ENCODE results near the gene VSNL1.

DNA sequence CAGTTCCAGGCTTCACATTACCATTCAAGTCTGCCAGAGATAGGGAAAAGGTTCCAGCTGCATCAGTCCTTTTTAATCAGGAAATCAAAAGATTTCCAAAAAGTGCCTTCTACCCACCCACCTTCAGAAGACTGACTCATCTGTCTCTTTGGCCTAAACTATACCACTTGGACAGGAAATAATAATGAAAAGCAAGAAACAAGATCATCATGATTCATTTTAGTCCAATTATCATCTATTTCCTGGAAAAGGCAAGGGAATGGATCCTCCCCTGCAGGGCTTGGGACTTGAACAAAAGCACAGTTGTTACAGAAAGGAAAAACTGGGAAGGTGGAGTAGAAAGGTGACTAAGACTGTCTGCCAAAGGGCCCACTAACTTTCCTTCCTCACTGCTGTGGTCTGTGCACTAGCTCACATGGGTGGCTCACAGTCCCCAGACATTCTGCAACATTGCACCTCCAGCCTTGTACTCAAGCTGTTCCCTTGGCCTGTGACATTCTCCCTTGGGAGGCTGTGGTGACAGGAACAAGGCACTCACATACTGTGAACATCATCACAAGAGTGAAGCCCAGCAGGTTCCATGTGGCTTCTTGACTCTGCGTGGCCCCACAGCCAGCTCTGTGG lies 75.3 kb downstream of the VSNL1 start:
- TF ChIP-seq, protein P1, sequence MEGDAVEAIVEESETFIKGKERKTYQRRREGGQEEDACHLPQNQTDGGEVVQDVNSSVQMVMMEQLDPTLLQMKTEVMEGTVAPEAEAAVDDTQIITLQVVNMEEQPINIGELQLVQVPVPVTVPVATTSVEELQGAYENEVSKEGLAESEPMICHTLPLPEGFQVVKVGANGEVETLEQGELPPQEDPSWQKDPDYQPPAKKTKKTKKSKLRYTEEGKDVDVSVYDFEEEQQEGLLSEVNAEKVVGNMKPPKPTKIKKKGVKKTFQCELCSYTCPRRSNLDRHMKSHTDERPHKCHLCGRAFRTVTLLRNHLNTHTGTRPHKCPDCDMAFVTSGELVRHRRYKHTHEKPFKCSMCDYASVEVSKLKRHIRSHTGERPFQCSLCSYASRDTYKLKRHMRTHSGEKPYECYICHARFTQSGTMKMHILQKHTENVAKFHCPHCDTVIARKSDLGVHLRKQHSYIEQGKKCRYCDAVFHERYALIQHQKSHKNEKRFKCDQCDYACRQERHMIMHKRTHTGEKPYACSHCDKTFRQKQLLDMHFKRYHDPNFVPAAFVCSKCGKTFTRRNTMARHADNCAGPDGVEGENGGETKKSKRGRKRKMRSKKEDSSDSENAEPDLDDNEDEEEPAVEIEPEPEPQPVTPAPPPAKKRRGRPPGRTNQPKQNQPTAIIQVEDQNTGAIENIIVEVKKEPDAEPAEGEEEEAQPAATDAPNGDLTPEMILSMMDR (IDR thresholded peaks at IDR 0.05), result no peak
- no peak for TF ChIP-seq POLR2A (IDR thresholded peaks at IDR 0.05)
- no peak for TF ChIP-seq EP300 (IDR thresholded peaks at IDR 0.05)
